ENCODE results near the gene CACNG6.

DNA sequence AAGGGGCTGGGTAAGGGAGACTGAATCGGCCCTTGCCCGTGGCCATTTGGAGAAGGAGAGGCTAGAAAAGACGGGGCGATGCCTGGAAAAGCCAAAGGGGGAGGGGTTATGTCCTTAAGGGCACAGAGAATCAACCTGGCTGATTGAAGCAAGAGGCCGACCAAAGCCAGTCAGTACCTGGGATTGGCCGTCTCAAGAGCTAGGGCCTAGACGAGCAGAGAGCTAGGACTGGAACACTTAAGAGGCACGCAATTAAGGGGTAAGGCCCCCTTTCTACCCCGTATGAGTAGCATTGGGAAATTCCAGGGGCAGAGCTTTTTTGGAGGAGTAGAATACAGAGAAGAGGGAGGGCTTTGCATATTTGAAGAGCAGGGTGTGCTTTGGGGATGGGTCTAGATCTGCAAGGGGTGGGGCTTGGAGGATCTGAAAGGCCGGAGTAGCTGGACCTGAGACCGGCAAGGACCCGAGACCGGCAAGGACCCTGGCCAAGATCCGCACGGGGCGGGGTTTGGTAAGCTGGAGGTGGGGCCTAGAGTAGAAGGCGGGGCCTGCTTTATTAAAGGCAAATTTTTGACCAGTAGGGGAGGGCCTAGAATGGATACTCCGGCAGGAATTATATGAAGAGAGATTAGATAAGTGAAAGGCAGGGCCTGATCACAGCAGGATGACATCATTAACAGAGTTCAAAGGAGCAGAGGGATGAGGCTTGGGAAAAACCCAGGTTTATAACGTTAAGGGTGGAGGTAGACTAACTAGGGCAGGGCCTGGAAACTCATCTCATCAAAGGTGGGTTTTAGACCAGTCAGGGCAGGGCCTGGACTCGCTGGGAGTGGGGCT lies 10.7 kb upstream of the CACNG6 start:
- TF ChIP-seq CTCF (IDR thresholded peaks at IDR 0.05) = no peak
- TF ChIP-seq EZH2 (IDR thresholded peaks at IDR 0.05) = no peak
